Calu3 (cell line): Measurements from ENCODE around the gene FBXL4. TPM values are rescaled to one million over a fixed set of nuclear protein-coding genes. Genes with fewer than 3 reads are reported as not detected.

Source experiments
- BruUV-seq: library from RNA; stranded (reverse); fragments of 400-500 nt; replicated peaks from 2 replicates; lab custom pipeline; 2021; lab: Mats Ljungman, UMichigan
- CTCF ChIA-PET: fragments of 300-600 bp; sonication (Branson Sonifier 250); formaldehyde crosslinking; loops from one replicate; lab custom pipeline; 2022; ENCODE audit warnings: antibody characterized with exemption; lab: Charles Lee
- DNase-seq: peaks from one replicate; pipeline ENCODE4 v3.0.0; 2022
- H3K27ac Mint-ChIP-seq: one replicate; pipeline ENCODE4 v1.8.0; 2022; ENCODE audit warnings: mixed read lengths; ENCODE audit not compliant: unreplicated experiment
- H3K27me3 Mint-ChIP-seq: one replicate; pipeline ENCODE4 v1.8.0; 2022; ENCODE audit warnings: mixed read lengths; ENCODE audit not compliant: unreplicated experiment
- H3K36me3 Mint-ChIP-seq: one replicate; pipeline ENCODE4 v1.8.0; 2022; ENCODE audit warnings: mild to moderate bottlenecking, moderate library complexity, mixed read lengths; ENCODE audit not compliant: insufficient read depth, unreplicated experiment
- H3K4me1 Mint-ChIP-seq: one replicate; pipeline ENCODE4 v1.8.0; 2022; ENCODE audit warnings: mild to moderate bottlenecking, low read depth, mixed read lengths; ENCODE audit not compliant: unreplicated experiment
- H3K4me3 Mint-ChIP-seq: one replicate; pipeline ENCODE4 v1.8.0; 2022; ENCODE audit warnings: mild to moderate bottlenecking, low read depth, moderate library complexity, mixed read lengths; ENCODE audit not compliant: unreplicated experiment
- H3K9me3 Mint-ChIP-seq: one replicate; pipeline ENCODE4 v1.8.0; 2022; ENCODE audit warnings: low read depth, mixed read lengths; ENCODE audit not compliant: unreplicated experiment
- intact Hi-C: fragments of 100-400 bp; cut with micrococcal nuclease; formaldehyde crosslinking; loops from one replicate; pipeline ENCODE4 v1.10.0; 2022; ENCODE audit not compliant: unreplicated experiment
- total RNA-seq: library from RNA; stranded (reverse); gene quantifications from 2 replicates; pipeline ENCODE4 v1.2.3, GENCODE V29; 2022
- TF ChIP-seq, protein P1 (sequence below): fragments of 200-600 bp; IDR thresholded peaks from one replicate; pipeline ENCODE4 v1.8.0; 2022; ENCODE audit warnings: antibody characterized with exemption; ENCODE audit not compliant: unreplicated experiment

Gene FBXL4
- total RNA-seq, 1 experiment from 2014 or later, result 13.1 TPM

DNA sequence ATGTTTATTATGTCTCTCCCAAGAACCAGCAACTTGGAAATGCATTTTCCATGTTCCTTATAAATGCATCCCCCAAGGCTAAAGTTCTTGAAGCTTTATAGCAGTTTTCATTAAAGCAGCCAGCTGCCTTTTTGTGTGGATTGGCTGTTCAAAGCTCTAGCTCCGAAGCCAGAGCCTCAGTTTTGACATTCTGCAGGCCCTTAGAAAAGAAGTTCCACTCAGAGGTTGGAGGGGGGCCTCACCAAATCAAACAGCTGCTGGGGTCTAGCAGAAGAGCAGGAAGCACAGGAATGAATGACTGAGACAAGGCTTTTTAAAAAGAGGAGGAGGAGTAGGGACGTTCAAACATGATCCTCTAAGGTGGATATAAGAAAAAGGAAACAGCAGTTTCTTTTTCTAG lies 117.6 kb downstream of the FBXL4 start:
- H3K9me3 Mint-ChIP-seq, result no peaks in the 10 kb centered on the region
- peaks cover 20% of the 10 kb centered on the region for H3K36me3 Mint-ChIP-seq
- CTCF ChIA-PET, result no interaction called here
- peaks cover 98% of the 10 kb centered on the region for H3K27me3 Mint-ChIP-seq
- no TSS peak for BruUV-seq
- intact Hi-C loops, result loop anchor here (5.0 kb wide), 1 partner anchor 53 kb away; no protein-coding TSS in a partner anchor
- DNase-seq, result no peak
- TF ChIP-seq, protein P1, sequence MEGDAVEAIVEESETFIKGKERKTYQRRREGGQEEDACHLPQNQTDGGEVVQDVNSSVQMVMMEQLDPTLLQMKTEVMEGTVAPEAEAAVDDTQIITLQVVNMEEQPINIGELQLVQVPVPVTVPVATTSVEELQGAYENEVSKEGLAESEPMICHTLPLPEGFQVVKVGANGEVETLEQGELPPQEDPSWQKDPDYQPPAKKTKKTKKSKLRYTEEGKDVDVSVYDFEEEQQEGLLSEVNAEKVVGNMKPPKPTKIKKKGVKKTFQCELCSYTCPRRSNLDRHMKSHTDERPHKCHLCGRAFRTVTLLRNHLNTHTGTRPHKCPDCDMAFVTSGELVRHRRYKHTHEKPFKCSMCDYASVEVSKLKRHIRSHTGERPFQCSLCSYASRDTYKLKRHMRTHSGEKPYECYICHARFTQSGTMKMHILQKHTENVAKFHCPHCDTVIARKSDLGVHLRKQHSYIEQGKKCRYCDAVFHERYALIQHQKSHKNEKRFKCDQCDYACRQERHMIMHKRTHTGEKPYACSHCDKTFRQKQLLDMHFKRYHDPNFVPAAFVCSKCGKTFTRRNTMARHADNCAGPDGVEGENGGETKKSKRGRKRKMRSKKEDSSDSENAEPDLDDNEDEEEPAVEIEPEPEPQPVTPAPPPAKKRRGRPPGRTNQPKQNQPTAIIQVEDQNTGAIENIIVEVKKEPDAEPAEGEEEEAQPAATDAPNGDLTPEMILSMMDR, result no peak
- H3K27ac Mint-ChIP-seq, result no peak overlapping the region
- H3K4me3 Mint-ChIP-seq, result no peak overlapping the region
- no peaks in the 10 kb centered on the region for H3K4me1 Mint-ChIP-seq

- intact Hi-C loops, result no loop called here
- peaks cover 100% of the 10 kb centered on the region for H3K27me3 Mint-ChIP-seq
- H3K36me3 Mint-ChIP-seq, result peaks cover 11% of the 10 kb centered on the region
- no peak overlapping the region for H3K4me3 Mint-ChIP-seq
- BruUV-seq, result no TSS peak
- CTCF ChIA-PET, result interaction anchor here (0.6 kb wide), 1 partner anchor 734 kb away, joined by 3 read pairs; no protein-coding TSS in a partner anchor
- no peak for DNase-seq
- TF ChIP-seq, protein P1, result no peak
- no peaks in the 10 kb centered on the region for H3K4me1 Mint-ChIP-seq
- no peaks in the 10 kb centered on the region for H3K9me3 Mint-ChIP-seq
- H3K27ac Mint-ChIP-seq, result no peak overlapping the region
Observed at GRCh38 chr6:98828941-98829411, 118.8 kb downstream of the FBXL4 start.

DNA sequence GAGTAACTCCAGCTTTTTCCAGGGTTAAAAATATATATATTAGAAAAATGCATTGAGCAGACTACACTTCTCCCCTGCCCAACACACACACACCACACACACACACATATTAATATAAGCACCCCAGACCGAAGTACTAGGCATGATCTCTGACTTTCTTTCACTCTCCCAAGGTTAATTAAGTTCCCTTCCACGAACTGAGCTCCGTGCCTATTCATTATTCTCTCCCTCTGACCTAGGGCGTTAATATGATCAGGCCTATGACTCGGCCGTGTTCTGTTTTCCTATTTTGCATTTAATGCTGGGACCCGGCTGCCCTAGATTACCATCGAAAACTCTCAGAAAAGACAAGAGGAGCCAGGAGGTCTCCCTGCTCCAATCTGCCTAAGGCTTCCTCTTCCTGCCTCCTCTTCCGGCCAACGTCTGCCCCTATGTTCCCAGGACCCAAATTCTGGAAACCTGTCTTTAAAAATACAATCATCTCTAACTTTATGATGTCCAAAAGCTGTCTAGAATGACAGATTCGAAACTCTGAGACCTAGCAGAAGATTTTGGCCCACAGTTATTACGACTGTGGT lies 119.4 kb downstream of the FBXL4 start:
- no peaks in the 10 kb centered on the region for H3K9me3 Mint-ChIP-seq
- no TSS peak for BruUV-seq
- CTCF ChIA-PET, result no interaction called here
- no peak overlapping the region for H3K4me3 Mint-ChIP-seq
- H3K4me1 Mint-ChIP-seq, result no peaks in the 10 kb centered on the region
- DNase-seq, result no peak
- intact Hi-C loops, result no loop called here
- peaks cover 5% of the 10 kb centered on the region for H3K36me3 Mint-ChIP-seq
- no peak overlapping the region for H3K27ac Mint-ChIP-seq
- TF ChIP-seq, protein P1, result no peak
- H3K27me3 Mint-ChIP-seq, result peaks cover 100% of the 10 kb centered on the region

DNA sequence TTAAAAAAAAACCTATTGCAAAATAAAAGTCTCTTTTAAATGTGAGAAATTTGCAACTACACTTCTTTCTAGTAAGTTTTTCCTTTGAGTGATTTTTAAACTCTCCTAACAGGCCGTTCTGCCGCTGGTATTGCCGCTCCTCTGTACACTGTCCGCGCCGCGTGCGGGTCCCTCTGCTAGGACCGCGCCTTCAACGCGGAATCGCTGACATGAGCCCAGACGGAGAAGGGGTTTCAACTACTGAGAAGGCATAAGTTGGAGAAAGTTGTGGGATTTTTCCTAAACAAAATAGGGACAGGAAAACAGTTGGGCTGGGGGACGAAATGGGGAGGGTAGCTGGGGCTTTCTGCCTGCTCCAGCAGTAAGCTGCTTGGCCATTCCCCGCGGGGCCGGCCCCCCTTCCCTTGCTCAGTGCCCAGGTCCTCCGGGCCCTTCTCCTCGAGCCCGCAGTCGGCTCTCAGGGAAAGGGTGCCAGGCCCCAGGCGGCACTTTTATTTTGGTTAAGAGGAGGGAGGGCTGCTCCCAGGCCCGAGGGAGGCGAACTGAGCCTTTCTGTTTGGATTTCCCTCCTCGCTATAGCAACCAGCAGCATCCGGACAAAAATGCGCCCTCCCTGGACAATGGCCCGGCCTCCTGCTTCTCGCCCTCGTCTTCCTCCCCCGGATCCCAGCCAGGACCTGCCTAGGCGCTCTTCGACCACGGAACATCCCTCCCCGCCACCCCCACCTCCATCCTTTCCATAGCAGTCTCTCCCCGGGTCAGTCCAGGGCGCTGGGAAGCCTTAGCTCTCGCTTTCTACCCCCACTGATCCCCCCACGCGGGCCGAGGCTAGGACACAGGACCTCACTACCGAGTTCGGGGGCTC lies 120.2 kb downstream of the FBXL4 start:
- TF ChIP-seq, protein P1, result no peak
- intact Hi-C loops, result no loop called here
- Mint-ChIP-seq H3K27ac (no peak overlapping the region), H3K9me3 (no peaks in the 10 kb centered on the region), H3K27me3 (peaks cover 93% of the 10 kb centered on the region), H3K36me3 (no peaks in the 10 kb centered on the region), H3K4me3 (no peak overlapping the region), H3K4me1 (no peaks in the 10 kb centered on the region)
- no peak for DNase-seq
- CTCF ChIA-PET, result no interaction called here
- no TSS peak for BruUV-seq
